Posterior cingulate gyrus (tissue), 11 donors: ENCODE results near the gene RPL3.
"Not testable (repeated sequence)": the region's sequence is repeated elsewhere in the genome, so short reads cannot be mapped to it uniquely, and the experiment has no call there.

Experiments
- DNase-seq, 10 donors: peaks; one replicate each; pipeline versions ENCODE4 v3.0.0 to v3.0.0-alpha.2; 2020 to 2021; ENCODE audit warnings: mixed read lengths in 3 of 10
- intact Hi-C: fragments of 100-400 bp; cut with DNase I; formaldehyde crosslinking; loops from one replicate; pipeline ENCODE4 v1.15.1; 2023

The RPL3 gene

GRCh38 chr22:39319284-39320022 lies at the start of gene RPL3:
TSS of gene RPL3 (minus strand) at chr22:39319623. CDS start at chr22:39319597, 26 bp downstream.
- DNase-seq = peak; percentile 95 to 100 (median 96)
- intact Hi-C loops = loop anchor here (1.0 to 10.0 kb wide), 3 partner anchors 30 to 445 kb away; partner anchors contain the start of genes CBX6, PDGFB and SYNGR1

GRCh38 chr22:39369186-39369585 lies 49.8 kb upstream of the RPL3 start:
- intact Hi-C loops = no loop called here
- no peak for DNase-seq

GRCh38 chr22:39368461-39368911 lies 49.1 kb upstream of the RPL3 start:
- intact Hi-C loops = no loop called here
- DNase-seq = no peak

- intact Hi-C loops = no loop called here
- no peak for DNase-seq
Measured at GRCh38 chr22:39367035-39367434, 47.6 kb upstream of the RPL3 start.

GRCh38 chr22:39365492-39365780 lies 46.0 kb upstream of the RPL3 start:
- DNase-seq = no peak
- intact Hi-C loops = no loop called here

GRCh38 chr22:39364714-39365491 lies 45.5 kb upstream of the RPL3 start:
- intact Hi-C loops = no loop called here
- DNase-seq = no peak

- intact Hi-C loops = no loop called here
- DNase-seq = peak in 4 of 10 donors; percentile 43 to 87 (median 66)
Measured at GRCh38 chr22:39363751-39364515, 44.5 kb upstream of the RPL3 start.

- intact Hi-C loops = no loop called here
Measured at GRCh38 chr22:39362932-39363331, 43.5 kb upstream of the RPL3 start.

GRCh38 chr22:39362271-39362670 lies 42.8 kb upstream of the RPL3 start:
- intact Hi-C loops = no loop called here
- DNase-seq = peak in 1 of 10 donors; percentile 66

More at GRCh38 chr22:39362932-39363331, 43.5 kb upstream of the RPL3 start:
- peak in 1 of 10 donors; percentile 54 for DNase-seq

GRCh38 chr22:39361496-39361895 lies 42.1 kb upstream of the RPL3 start:
- peak in 1 of 10 donors; percentile 49 for DNase-seq
- intact Hi-C loops = no loop called here

- intact Hi-C loops = no loop called here
- peak in 1 of 10 donors; percentile 12 for DNase-seq
Measured at GRCh38 chr22:39360674-39361413, 41.4 kb upstream of the RPL3 start.

GRCh38 chr22:39360242-39360641 lies 40.8 kb upstream of the RPL3 start:
- peak in 1 of 10 donors; percentile 75 for DNase-seq
- intact Hi-C loops = no loop called here

GRCh38 chr22:39359659-39360195 lies 40.3 kb upstream of the RPL3 start:
- intact Hi-C loops = no loop called here
- DNase-seq = peak in 1 of 10 donors; percentile 84

- peak in 1 of 10 donors; percentile 73 for DNase-seq
- intact Hi-C loops = not testable (repeated sequence)
Measured at GRCh38 chr22:39358197-39358596, 38.8 kb upstream of the RPL3 start.

GRCh38 chr22:39357110-39358108 lies 38.0 kb upstream of the RPL3 start:
- intact Hi-C loops = not testable (repeated sequence)
- DNase-seq = peak in 1 of 10 donors; percentile 42

- intact Hi-C loops = no loop called here
- DNase-seq = peak in 8 of 10 donors; percentile 47 to 94 (median 62)
Measured at GRCh38 chr22:39356464-39356863, 37.0 kb upstream of the RPL3 start.

GRCh38 chr22:39355805-39356204 lies 36.4 kb upstream of the RPL3 start:
- peak in 2 of 10 donors; percentile 40 to 51 for DNase-seq
- intact Hi-C loops = not testable (repeated sequence)

- intact Hi-C loops = no loop called here
- DNase-seq = peak in 1 of 10 donors; percentile 21
Measured at GRCh38 chr22:39355080-39355479, 35.7 kb upstream of the RPL3 start.
